ENCODE data around the gene TBC1D9B. TPM values are rescaled to one million over a fixed set of nuclear protein-coding genes. Genes with fewer than 3 reads are reported as not detected.

TBC1D9B gene
- polyA plus RNA-seq, 3 donors, result 109 to 117 (median 111) TPM

Other genes starting within 250 kb of the TBC1D9B start
- 1 to 10 TPM in 2 of 3 donors, under 1 TPM in 1; 0.99 to 1.8 (median 1.0) TPM for gene CBY3, start 226.9 kb downstream of the TBC1D9B start, polyA plus RNA-seq (ENCODE audit: insufficient read length in 3 of 3)
- 100 to 1,000 TPM; 495 to 588 (median 505) TPM for gene CANX, start 208.9 kb downstream of the TBC1D9B start, polyA plus RNA-seq (ENCODE audit: insufficient read length in 3 of 3)
- 10 to 100 TPM; 41.0 to 51.1 (median 41.6) TPM for gene MAML1, start 175.1 kb downstream of the TBC1D9B start, polyA plus RNA-seq (ENCODE audit: insufficient read length in 3 of 3)
- 1 to 10 TPM; 3.9 to 6.7 (median 4.1) TPM for gene LTC4S, start 113.9 kb downstream of the TBC1D9B start, polyA plus RNA-seq (ENCODE audit: insufficient read length in 3 of 3)
- gene MGAT4B, start 101.0 kb downstream of the TBC1D9B start, polyA plus RNA-seq (ENCODE audit: insufficient read length in 3 of 3), result 100 to 1,000 TPM; 178 to 185 (median 183) TPM
- gene SQSTM1, start 87.0 kb downstream of the TBC1D9B start, polyA plus RNA-seq (ENCODE audit: insufficient read length in 3 of 3), result 100 to 1,000 TPM; 109 to 121 (median 112) TPM
- gene MRNIP, start 49.1 kb downstream of the TBC1D9B start, polyA plus RNA-seq (ENCODE audit: insufficient read length in 3 of 3), result 10 to 100 TPM; 30.4 to 53.8 (median 50.4) TPM
- gene RNF130, start 163.9 kb upstream of the TBC1D9B start, polyA plus RNA-seq (ENCODE audit: insufficient read length in 3 of 3), result 10 to 100 TPM; 65.9 to 73.8 (median 70.9) TPM